Measurements from ENCODE around the gene HTT.

Gene HTT

DNA sequence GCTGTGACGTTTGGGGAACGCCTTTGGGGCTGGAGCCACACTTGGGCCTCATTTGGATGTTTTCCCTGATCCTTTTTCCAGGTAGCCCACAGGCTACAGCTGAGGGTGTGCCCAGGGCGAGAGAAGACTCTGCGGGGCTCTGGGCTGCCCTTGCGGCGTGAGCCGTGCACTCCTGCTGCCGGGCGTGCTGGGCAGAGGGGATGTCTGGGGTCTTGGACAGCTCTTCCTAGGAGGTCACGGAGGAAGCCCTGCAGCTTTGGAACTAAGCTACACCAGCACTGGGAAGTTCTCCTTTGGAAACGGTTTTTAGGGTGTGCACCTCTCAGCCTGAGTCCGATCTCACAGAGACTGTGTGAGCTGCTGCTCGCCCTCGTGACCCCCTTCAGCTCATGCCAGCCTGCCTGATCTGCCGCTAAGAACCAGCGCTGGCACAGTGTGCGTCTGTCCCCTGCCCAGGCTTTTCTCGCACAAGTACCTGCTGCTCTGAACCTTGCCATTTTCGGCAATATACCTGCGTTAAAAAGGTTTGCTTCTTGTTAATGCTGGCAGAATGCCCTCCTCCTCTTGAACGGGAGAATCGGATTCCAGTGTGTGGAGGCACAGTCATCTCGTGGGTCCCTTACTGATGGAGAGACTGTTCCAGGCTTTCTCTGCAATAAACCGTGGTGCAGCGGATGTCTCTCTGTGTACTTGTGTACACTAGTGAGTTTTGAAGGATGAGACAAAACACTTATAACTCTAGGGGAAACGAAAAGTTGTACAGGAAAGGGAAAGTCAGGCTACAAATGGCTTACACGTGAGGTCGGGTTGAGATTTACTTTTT lies 188.8 kb downstream of the HTT start:
- no peak for DNase-seq (ENCODE audit: low read depth, low spot score)

- no peak for DNase-seq (ENCODE audit: low read depth, low spot score)
These were observed 189.4 kb downstream of the HTT start for GRCh38 chr4:3263876-3264193.

GRCh38 chr4:3266076-3266475 lies 191.6 kb downstream of the HTT start:
- DNase-seq (ENCODE audit: low read depth, low spot score) = no peak

GRCh38 chr4:3267576-3268394 lies 193.3 kb downstream of the HTT start:
- DNase-seq (ENCODE audit: low read depth, low spot score) = no peak

DNA sequence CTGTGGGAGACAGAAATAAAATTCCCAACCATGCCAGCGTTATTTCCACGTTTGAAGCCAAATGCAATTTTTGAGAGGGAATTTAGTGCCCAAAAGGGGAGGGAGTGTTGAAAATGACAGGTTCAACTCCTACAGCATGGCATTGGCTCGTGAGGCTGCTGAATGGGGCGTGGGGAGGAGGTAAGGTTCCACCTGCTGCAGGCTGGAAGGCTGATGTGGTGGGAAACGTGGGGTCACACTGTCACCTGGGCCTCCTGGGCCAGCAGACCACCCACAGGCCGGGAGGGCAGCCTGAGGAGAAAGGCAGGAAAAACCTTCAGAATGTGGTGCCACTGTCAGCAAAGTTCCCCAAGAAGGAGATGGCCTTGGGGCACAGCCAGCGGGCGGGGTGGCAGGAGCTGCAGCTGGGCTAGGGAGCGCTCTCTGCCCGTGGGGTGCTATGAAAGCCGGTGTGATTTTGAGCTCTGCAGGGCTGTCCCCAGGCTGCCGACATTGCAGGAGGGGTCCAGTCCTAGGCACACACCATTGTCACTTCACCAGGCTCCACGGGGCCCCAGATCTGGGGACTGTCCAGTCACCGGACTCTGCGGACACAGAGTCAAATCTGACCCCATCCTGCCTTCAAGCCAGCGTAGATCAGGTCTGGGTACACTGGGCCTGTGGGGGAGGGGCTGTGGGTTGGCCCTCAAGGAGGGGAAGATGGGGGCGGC lies 194.1 kb downstream of the HTT start:
- no peak for DNase-seq (ENCODE audit: low read depth, low spot score)

DNA sequence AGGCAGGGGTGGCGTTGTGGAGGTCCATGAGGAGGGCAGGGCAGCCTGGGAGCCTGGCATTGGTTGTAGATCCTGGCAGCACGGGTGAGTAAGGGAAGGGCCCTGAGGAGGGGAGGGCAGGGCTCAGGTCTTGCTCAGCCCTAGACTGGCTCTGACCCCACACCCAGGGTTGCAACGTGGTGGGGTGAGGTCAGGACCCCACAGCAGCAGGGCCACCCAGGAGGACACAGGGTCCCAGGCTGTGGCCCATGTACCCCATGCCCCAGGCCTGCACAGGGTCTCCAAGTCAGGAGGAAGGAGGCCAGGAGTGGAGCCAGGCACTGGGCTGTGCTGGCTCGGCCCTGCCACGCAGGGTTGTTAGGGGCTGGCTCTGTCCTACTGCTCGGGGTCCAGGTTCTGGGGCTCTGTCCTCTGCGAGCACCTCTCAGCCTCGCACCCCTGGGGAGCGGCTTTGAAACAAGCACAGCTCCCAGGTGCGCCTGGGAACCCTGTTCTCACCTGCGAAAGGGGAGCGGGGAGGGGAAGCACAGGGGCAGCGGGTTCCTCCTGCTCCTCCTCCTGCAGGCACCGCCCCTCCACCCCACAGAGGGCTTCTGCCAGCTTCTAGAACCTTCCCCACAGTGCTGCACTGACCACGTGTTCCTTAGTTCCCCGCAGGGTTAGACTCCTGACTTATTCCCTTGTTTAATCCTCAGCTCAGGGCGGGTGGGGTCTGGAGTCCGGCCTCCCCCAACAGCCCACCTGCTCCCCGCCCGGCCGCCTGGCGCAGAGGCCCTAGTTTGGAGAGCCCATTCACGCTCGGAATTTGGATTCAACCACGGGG lies 194.8 kb downstream of the HTT start:
- DNase-seq (ENCODE audit: low read depth, low spot score) = no peak

DNA sequence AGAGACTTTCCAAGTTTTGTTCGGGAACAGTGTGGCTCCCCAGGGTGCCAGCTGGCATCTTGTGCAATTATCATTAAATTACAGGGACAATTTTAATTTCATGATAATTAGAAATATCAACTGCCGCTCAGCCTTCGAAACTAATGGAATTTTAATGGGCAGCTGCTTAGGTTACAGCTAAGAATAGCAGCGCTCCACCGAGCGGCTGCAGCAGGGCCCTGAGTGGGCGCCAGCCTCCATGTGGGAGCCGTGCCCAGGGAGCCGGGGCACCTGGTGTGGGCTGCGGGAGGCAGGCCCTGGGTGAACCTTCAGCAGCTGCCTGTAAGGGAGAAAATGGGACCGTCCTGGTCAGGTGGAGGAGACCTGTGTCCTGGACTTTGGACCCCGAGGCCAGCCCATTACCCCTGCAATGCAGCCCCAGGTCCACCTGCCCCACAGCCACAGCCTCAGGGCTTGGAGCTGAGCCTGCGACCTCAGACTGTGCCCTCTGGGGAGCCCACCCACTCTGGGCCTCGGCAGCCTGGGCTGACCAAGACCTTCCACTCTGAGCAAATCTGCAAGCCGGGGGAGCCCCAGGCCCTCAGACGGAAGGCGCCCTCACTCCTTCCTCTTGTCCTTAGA lies 195.6 kb downstream of the HTT start:
- DNase-seq (ENCODE audit: low read depth, low spot score) = no peak

DNA sequence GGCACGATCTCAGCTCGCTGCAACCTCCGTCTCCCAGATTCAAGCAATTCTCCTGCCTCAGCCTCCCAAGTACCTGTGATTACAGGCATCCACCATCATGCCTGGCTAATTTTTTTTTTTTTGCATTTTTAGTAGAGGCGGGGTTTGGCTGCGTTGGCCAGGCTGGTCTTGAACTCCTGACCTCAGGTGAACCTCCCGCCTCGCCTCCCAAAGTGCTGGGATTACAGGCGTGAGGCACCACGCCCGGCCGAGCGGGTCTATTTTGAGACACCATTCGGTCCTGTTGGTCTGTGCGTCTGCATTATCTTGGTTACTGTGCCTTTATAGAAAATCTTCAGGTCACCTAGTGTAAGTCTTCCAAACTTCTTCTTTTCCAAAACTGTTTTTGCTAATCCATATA lies 196.7 kb downstream of the HTT start:
- DNase-seq (ENCODE audit: low read depth, low spot score) = no peak

DNA sequence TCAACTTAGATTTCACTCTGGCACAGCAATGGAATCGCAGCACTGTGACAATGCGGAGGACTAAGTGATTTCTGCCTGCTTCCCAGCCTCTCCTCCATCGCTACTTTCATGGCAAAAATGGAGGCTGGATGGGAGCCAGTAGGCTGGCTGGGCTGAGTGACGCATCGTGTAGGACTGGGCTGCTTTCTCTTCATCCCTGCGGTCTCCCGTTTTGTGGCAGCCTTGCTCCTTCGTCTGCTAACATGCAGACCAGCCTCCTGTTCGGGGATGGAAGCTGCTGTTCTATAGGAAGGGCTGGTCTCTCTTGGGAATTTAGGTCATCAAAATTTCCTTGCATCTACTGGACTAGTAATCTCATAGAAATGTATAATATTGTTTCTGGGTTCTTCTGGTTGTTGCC lies 202.5 kb downstream of the HTT start:
- DNase-seq (ENCODE audit: low read depth, low spot score) = no peak

DNA sequence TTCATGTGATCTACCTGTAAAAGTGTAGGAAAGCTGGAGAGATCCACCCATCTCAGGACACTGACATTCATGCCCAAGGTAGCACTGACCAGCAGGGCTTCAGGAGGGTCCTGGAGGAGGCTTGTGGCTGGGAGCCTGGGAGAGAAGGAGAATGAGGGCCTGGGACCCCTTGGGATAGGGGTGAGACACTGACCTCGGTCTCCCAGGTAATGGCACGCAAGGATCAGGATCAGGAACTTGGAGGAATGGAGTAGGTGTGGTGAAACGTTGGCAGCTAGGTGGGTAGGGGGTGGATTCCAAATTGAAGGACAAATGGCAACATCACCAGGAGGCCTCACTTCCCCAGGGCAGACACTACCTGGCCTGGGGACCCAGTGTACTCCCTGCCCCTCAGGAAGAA lies 206.0 kb downstream of the HTT start:
- no peak for DNase-seq (ENCODE audit: low read depth, low spot score)

- no peak for DNase-seq (ENCODE audit: low read depth, low spot score)
These were observed 209.0 kb downstream of the HTT start for GRCh38 chr4:3283483-3283882.

DNA sequence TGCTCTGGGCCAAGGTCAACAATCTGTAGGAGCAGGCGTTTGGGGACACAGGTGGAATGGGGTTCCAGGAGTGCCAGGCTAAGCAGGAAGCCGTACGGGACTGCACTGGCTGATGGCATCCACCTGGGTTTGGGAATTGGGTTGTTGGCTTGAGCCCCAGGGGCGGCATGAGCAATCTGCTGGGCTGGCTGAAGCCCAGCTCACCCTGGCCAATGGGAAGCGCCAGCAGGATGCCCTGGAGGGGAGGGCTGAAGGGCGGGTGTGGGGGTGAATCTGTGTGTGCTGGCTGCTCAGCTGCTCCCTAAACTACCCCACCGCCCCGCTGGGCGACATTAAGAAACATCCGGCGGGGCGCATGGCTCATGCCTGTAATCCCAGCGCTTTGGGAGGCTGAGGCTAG lies 209.4 kb downstream of the HTT start:
- no peak for DNase-seq (ENCODE audit: low read depth, low spot score)

GRCh38 chr4:3284734-3285557 lies 210.5 kb downstream of the HTT start:
- no peak for DNase-seq (ENCODE audit: low read depth, low spot score)

DNA sequence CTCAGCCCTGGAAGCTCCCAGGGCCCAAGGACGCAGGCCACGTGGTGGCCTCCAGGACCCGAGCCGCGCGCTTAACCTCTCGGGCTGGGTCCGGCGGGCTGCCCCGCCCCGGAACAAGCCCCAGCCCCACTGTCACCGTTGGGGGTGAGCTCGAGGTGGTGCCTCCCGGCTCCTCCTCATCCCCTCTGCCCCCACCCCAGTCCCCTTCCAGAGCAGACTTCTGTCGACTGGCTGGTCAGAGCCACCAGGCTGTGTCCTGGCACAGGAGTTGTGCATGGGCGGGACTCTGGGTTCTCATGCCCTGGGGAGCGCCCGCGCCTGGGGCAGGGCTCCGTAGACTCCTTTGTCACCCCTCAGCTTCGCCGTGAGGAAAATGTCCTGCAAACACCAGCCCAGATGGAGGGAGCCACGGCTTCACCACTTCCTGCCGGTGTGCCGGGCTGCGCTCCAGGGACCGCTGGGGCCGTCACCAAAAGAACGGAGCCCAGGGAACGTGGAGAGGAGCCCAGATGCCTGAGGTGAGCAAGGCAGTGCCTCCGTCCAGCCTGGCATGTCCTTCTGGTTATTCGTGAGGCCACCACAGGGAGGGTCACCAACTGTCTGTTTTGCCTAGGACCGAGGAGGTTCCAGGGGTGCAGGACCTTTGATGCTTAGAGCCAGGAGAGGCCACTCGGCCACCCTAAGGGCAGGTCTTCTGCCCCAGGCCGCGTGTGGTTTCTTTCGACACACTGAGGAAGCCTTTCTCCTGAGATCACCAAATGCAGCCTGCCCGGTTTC lies 211.3 kb downstream of the HTT start:
- DNase-seq (ENCODE audit: low read depth, low spot score) = no peak

- DNase-seq (ENCODE audit: low read depth, low spot score) = no peak
These were observed 212.1 kb downstream of the HTT start for GRCh38 chr4:3286335-3287175.

- no peak for DNase-seq (ENCODE audit: low read depth, low spot score)
These were observed 212.9 kb downstream of the HTT start for GRCh38 chr4:3287271-3287971.

DNA sequence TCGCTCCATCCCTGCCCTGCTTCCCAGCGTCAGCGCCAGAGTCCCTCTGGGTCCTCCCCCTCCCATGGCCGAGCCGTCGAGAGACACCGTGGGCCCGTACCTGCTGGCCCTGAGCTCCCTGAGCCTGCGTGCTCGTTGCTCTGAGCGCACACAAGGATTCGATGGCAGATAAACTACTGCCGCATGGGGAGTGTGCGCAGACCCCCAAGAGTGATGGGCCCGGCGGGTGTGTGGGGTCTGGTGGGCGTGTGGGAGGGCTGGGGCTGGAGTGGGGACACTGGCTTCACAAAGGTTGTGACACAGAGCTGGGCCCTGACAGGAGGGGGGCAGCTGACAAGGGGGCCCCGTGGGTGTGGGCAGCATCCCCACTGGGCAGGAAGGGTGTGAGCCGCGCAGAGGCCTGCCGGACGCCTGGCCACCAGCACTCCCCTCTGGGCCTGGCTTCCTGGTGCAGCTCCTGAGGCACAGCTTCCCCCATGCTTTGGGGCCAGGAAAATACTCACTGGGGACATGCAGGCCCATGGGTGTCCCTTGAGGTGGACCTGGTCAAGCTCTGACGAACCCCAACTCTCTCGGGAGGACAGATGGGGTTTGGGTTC lies 213.6 kb downstream of the HTT start:
- DNase-seq (ENCODE audit: low read depth, low spot score) = no peak

Data from brain pericyte (primary cell).